GM12864 (cell line): Measurements from ENCODE around the gene UBR1.

Experiments
- DNase-seq: peaks from one replicate; pipeline ENCODE4 v3.0.0-alpha.2; 2011; ENCODE audit warnings: low read depth
- H3K4me3 ChIP-seq: 2 replicates; pipeline ENCODE4 v1.5.1; 2011; ENCODE audit warnings: mild to moderate bottlenecking, low read depth, low read length, control low read depth
- TF ChIP-seq, protein P1 (sequence below): IDR thresholded peaks from 2 replicates; pipeline ENCODE4 v1.5.1; 2011; ENCODE audit warnings: low read depth, mild to moderate bottlenecking, moderate library complexity, low read length, control low read depth, inconsistent platforms; ENCODE audit errors: missing control alignments

Gene UBR1

DNA sequence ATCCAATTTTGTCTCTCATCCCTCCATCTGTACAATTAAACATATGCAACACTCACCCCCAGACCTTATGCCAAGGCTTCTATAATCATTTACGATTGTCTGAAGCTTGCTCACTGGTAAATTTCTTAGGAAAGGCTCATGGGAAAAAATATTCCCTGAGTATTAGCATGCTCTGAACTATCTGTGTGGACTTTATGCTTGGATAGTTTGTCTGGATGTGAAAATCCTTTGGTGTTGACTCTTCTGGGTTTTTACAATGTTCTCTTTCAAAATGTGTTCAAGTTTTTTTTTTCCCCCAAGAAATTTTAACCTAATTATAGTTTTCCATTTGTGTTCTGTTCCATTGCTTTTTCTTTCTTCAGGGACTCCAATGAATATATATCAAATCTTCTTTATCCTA, 165.3 kb downstream of the UBR1 start:
- no peak for DNase-seq
- TF ChIP-seq, protein P1, sequence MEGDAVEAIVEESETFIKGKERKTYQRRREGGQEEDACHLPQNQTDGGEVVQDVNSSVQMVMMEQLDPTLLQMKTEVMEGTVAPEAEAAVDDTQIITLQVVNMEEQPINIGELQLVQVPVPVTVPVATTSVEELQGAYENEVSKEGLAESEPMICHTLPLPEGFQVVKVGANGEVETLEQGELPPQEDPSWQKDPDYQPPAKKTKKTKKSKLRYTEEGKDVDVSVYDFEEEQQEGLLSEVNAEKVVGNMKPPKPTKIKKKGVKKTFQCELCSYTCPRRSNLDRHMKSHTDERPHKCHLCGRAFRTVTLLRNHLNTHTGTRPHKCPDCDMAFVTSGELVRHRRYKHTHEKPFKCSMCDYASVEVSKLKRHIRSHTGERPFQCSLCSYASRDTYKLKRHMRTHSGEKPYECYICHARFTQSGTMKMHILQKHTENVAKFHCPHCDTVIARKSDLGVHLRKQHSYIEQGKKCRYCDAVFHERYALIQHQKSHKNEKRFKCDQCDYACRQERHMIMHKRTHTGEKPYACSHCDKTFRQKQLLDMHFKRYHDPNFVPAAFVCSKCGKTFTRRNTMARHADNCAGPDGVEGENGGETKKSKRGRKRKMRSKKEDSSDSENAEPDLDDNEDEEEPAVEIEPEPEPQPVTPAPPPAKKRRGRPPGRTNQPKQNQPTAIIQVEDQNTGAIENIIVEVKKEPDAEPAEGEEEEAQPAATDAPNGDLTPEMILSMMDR: no peak
- H3K4me3 ChIP-seq: no peak overlapping the region

DNA sequence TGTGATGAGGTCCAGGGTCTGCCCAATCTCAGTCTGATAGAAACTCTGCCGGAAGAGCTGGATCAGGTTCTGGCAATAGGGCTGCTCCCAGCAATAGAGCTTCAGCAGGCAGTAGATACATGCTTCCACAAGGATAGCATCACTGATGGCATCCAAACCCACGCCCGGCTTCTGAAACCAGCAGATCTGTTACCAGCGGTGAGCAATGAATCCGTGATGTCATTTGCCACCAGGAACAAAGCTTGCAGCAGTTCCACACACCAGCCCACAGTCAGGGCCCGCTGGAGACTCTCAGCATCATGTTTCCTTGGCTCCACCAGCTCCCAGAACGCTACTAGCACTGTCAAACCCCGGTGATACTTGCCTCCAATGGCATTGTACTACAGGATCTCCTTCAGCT, 166.0 kb downstream of the UBR1 start:
- DNase-seq: no peak
- TF ChIP-seq, protein P1: no peak
- no peak overlapping the region for H3K4me3 ChIP-seq

DNA sequence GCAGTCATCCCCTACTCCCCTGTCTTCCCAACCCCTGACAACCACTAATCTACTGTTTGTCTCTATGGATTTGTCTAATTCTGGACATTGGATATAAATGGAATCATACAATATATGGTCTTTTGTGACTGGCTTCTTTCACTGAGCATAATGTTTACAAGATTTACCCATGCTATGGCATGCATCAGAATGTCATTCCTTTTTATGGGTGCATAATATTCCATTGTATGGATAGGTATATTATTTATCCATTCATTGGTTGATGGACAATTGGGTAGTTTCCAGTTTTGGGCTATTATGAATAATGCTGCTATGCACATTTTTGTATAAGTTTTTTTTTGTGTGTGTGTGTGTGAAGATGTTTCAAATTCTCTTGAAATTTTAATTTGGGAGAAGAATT, 168.7 kb downstream of the UBR1 start:
- TF ChIP-seq, protein P1: no peak
- DNase-seq: no peak
- H3K4me3 ChIP-seq: no peak overlapping the region

DNA sequence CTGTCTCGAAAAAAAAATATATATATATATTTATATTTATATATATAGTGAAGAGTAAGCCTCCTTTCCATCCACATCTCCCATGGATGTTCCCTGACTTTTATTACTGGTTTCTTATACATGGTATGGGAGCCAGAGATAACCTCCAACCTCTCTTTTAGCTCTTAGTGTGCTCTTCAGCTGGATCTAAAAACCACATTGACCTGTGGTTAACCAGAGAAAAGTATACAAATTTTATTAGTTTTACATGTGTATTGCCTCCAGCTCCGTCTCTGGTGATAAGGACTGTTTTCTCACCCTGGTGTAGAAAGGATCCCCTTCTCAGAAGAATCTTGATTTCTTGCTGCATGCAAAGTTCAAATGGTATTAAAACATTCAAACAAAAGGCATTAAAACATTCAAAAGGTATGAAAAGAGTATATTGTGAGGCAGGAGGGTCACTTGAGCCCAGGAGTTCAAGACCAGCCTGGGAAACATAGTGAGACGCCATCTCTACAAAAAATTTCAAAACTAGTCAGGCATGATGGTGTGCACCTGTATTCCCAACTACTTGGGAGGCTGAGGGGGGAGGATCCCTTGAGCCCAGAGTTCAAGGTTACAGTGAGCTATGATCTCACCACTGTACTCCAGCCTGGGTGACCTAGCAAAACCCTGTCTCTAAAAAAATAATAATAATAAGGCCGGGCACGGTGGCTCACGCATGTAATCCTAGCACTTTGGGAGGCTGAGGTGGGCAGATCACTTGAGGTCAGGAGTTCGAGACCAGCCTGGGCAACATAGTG, 171.8 kb downstream of the UBR1 start:
- no peak for DNase-seq
- no peak overlapping the region for H3K4me3 ChIP-seq
- TF ChIP-seq, protein P1: no peak

DNA sequence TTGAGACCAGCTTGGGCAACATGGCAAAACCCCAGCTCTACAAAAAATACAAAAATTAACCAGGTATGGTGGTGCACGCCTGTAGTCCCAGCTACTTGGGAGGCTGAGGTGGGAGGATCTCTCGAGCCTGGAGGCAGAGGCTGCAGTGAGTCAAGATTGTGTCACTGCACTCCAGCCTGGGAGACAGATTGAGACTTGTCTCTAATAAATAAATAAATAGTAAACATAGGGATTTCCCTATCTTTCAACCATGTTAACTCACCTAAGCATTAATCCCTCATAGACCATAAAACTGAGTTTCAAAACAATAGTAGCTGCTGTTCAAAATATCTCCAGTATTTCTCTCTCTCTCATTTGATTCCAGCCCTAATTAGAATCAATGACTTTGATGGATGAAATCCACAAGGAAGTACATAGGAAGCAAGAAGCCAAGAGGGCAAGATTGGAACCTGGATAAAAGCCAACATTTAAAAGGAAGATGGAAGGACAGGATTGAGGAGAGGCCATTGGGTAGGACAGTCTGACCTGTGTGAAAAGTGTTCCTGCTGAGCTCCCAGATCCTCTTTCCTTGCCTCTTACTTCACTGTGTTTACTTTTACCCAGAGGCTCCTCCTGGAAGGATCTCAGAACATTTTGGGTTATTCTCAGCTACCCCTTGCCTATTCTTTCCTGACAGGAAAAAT, 172.9 kb downstream of the UBR1 start:
- DNase-seq: no peak
- TF ChIP-seq, protein P1: no peak
- no peak overlapping the region for H3K4me3 ChIP-seq

DNA sequence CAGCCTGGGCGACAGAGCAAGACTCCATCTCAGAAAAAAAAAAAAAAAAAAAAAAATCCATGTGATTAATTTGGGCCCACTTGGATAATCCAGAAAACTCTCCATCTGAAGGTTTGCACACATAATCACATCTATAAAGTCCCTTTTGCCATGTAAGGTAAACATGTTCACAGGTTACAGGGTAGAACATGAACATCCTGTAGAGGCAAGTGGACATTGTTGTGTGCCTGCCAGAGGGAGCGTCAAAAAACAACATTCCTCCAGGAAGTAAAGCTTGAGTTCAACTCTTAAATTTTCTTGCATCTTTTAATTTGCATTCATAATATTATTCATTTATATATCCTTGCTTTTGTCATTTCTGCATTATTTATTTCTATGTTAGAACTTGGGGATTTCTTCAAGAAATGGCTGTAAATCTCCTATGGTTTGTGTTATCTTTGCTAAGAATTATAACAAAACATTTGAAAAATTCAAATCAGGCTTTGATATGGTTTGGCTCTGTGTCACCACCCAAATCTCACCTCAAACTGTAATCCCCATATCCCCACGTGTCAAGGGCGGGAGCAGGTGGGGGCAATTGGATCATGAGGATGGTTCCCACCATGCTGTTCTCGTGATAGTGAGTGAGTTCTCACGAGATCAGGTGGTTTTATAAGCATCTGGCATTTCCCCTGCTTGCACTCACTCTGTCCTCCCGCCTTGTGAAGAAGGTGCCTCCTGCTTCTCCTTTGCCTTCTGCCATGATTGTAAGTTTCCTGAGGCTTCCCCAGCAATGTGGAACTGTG, 173.9 kb downstream of the UBR1 start:
- TF ChIP-seq, protein P1: no peak
- H3K4me3 ChIP-seq: no peak overlapping the region
- DNase-seq: no peak
